Stimulated activated CD4-positive, alpha-beta T cell treated with anti-CD3 and anti-CD28 coated beads, Interleukin-1b, Interleukin-23, amount 100 ng/mL, for 1 hour (primary cell): ENCODE measurements around the gene EGFL7.

Source experiments
- DNase-seq, 2 donors: peaks; one replicate each; pipeline ENCODE4 v3.0.0-alpha.2; 2020; ENCODE audit warnings: low read depth in 2 of 2

EGFL7 gene

DNA sequence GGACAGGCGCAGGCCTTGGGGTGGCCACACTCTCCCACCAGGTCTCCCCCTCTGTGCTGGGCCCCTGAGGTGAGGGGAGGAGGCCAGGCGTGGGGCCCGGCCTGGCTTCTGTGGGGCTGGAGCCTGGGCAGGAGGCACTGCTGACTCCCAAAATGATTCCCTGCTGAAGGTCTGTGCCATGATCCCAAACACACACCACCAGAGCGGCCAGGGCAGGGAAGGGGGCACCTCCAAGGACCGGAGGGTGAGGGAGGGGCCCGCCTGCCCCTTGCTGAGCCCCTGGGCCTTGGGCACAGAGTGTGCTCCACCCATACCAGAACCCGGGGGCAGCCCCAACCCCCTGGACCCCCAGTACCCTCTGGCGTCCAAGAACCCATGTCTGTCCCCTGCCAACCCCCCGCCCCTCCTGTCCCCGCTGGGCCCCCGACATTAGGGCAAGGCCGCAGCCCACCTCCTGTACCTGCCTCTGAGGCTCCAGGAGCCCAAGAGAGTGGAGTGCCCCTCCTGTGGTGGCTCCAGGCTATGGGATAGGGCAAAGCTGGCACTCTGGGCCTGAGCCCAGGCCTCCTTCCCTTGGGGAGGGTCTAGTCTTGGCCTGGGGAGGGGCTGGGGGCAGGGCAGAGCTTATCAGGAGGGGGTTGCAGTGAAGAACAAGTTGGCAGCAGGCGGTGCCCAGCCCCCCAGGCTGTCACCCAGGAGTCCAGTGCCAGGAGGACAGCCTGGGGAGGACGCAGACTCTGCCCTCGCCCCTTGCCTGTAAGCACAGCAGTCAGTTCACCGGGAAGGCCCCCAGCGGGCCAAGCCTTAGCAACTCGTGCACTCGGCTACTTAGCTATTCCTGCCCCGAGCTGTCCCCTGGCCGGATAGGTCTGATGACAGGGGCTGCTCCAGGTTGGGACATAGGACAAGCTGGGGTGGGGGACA lies 2.6 kb upstream of the EGFL7 start:
- no peak for DNase-seq

GRCh38 chr9:136660971-136661550 lies 1.7 kb upstream of the EGFL7 start:
- no peak for DNase-seq

DNA sequence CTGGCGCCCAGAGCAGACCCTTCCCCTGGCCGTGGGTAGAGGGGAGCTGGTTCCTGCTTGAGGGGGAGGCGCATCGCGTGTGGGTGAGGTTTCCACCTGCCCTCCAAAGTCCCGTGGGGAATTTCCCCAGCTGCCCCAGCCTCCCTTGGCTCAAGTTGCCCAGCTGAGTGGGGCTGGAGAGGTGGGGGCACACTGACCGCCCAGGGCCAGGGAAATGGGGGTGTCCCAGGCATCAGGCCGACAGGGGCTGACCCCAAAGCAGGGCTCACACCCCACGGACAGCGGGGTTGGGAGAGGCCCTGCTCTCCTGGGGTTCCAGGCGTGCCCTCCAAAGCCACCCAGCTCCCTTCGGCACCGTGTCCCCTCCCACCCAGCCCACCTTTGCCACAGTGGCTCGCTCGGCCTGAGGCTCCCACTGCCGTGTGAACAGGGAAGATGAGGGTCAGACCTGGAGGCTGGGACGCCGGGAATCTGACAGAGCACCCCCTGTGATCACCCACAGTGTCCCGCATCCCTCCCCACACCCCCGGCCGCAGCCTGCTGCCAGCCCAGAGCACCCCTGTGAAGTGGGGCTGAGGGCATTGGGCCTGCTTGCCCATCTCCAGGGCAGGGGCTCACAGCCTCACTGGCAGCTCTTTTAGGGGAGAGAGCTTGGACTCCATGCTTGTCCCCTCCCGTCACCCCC lies 933 bp upstream of the EGFL7 start:
- no peak for DNase-seq

- no peak for DNase-seq
Measured at GRCh38 chr9:136662326-136662655, 425 bp upstream of the EGFL7 start.

DNA sequence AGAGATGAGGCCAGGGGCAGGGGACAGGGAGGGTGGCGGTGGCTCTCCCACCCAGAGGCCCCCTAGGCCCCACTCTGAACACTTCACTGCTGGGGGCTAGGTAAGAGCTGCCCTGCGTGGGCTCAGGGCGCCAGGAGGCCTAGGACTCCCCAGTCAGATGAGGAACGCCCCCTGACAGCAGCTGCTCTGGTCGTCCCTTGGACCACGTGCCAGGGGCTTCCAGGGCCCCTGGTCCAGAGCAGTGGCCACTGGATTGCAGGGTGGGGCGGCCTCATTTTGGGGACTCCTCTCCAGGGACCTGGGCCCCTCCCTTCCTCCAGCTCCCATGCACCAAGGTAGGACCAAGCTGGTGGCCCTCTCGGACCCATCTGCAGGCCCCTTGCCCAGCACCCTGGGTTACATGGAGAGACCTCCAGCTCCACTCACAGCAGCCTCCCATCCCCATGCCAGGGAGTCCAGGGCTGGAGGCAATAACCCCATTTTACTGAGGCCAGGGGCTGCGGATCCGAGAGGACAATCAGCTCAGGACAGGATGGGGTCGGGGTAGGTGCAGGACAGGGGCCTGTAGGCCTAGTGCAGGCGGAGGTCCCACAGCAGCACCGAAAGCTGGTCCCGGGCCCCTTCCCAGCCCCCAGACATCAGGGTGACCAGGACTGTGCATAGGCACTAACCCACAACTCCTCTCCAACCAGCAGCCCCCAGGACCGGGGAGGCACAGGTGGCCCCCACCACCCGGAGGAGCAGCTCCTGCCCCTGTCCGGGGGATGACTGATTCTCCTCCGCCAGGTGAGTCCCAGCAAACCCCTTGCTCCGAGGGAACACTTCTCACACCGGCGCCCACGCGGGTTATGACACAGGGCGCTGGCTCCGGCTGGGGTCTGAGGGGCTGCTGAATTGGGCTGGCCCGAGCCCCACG lies 1.5 kb downstream of the EGFL7 start:
- no peak for DNase-seq

GRCh38 chr9:136665111-136665703 lies 2.5 kb downstream of the EGFL7 start:
- DNase-seq: no peak

DNA sequence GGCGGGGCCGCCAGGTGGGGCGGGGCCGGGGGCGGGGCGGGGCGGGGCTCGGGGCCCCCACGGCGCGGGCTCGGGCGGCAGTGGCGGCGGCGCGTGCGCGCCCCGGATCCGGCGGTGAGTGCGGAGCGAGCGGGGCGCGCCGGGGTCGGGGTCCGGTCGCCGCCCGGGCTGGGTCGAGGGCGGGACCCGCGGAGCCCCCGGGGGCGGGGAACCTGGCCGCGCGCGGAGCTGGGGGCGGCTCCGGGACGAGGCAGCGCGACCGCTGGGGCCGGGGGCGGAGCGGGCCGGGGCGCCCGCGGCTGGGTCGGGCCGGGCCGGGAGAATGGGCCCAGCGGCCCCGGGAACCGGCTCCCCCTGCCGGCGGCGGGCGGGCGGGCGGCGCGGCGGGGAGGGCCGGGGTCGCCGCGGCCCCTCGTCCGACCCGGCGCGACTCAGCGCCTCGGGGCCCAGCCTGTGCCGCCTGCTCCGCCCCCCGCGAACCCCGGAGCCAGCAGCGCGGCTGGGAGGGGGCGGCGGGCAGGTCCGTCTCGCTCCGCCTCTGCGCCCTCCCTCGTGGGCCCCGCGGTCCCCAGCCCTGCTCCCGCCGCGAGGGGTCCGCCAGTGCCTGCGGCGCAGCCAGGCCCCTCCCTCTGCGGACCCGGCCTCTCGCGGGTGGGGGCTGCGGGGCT lies 3.1 kb downstream of the EGFL7 start:
- DNase-seq: no peak

DNA sequence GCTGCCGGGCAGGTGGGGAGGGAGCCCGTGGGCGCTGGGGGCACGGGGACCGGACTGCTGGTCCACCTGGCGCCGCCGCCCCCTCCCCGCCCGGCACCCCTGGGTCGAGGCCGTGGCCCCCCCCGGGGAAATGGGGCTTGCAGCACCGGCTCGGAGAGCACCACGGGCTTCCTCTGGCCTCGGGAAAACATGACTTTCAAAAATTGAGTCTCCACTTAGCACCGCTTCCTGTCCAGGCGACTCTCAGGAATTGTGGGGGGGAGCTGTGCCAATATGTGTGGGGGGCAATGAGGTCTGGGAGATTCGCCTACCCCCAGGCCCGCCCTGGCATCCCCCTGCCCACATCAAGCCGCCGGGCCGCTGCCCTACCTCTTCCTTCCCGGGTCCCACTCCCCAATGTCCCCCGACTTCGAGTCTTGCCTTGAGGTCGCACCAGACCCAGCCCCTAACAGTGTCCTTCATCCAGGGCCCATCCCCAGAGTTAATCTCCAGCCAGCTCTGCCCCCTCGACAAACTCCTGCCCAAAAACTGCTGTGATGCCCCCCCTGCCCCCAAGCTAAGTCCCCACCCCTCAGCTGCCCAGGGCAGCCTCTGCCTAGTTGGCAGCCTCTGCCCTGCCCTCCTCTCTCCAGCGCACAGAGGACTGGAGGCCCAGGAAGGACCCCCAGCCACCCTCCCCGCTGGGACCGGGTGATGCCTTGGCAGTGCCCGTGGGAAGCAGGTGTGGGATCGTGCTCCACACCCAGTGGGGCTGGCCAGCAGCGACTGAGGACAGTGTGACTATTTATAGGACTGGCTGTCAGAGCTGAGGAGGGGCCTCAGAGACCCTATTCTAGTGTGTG lies 3.9 kb downstream of the EGFL7 start:
- no peak for DNase-seq

DNA sequence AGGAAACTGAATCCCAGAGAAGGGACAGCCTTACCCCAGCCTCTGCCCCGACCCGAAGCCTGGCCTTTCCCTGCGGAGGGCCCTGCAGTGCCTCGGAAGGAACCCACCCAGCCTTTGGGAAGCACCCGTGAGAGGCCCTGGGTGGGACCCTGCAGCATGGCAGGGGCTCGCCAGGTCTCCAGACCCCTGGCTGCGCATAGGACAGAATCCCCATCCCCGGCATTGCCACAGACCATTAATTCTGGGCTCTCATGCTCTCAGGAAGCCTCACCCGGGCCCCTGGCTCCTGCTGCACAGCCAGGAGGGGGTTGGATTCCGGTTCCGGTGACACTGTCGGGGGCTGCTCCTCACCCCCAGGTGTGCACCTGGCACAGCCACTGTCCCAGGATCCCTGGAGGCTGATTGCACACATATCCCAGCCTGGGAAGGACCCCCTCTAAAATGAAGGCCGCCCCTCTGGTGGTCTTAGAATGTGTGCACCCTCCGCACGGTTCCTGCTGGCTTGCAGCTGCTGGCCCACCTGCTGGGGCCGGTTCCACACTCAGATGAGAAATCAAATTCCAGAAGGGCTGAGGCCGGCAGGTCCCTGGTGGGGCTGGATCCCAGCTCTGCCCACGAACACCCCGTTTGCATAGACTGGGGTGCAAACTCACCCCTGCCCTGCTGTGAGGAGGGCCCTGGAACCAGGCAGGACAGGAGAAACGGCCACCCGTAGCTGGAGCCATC lies 4.7 kb downstream of the EGFL7 start:
- no peak for DNase-seq

GRCh38 chr9:136667940-136668760 lies 5.4 kb downstream of the EGFL7 start:
- DNase-seq: no peak

DNA sequence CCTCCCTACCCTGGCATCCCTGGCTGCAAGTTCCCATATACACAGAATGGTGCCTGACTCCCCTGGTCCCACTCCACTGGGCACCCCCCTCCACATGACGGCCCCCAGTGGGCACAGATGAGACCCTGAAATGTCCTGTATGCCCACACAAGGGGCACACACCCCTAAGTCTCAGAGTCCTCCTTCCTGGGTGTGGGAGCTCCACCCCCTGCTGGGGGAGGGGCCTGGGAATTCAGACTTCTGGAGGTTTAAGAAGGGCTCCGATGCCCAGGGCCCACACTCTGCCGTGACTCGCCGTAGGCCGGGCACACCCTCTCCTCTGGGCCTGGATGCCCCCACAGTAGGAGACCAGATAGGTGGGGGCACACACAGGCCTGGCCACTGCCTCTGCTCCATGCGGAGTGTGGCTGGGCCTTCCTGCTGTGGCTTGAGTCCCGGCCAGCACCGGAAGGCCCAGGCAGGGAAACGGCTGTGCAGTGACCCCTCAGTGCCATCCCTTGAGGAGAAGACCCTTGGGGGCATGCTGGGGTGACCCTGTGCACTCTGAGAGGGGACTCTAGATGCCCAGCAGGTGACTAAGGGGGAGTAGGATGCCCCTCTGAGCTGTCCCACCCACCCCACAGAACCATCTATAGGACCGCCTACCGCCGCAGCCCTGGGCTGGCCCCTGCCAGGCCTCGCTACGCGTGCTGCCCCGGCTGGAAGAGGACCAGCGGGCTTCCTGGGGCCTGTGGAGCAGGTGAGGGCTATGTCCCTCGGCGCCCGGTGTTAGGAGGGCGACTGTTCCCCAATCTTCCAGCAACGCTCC lies 6.5 kb downstream of the EGFL7 start:
- DNase-seq: no peak

GRCh38 chr9:136669791-136670464 lies 7.2 kb downstream of the EGFL7 start:
- DNase-seq: no peak

- no peak for DNase-seq
Measured at GRCh38 chr9:136670576-136671253, 8.0 kb downstream of the EGFL7 start.

- no peak for DNase-seq
Measured at GRCh38 chr9:136671254-136671614, 8.5 kb downstream of the EGFL7 start.

DNA sequence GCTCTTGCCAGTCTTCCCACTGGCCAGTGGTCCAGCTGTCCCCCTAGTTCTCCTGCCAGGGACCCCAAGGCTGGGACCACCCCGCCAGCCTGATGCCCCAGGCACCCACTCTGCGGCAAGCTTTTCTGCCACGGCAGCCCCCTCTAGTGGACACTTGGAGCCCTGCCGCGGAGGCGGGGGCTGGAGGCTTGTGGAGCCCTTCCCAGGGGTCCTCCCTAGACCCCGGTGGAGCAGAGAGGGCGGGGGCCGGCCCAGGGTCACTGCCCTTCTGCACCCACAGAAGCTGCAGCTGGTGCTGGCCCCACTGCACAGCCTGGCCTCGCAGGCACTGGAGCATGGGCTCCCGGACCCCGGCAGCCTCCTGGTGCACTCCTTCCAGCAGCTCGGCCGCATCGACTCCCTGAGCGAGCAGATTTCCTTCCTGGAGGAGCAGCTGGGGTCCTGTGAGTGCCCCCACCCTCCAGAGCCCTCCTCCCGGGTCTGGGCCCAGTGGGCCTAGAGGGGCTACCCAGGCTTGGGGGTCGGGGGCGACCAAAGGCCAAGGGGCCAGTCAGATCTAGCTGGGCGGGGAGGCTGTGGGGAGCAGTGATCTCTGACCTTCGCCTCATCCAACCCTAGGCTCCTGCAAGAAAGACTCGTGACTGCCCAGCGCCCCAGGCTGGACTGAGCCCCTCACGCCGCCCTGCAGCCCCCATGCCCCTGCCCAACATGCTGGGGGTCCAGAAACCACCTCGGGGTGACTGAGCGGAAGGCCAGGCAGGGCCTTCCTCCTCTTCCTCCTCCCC lies 9.1 kb downstream of the EGFL7 start:
- DNase-seq: peak in 1 of 2 donors; percentile 34
